ENCODE results near the gene SEC63.
A peak's percentile ranks its signal among the peaks of the same experiment; 100 is the strongest.
"Not testable (repeated sequence)": the region's sequence is repeated elsewhere in the genome, so short reads cannot be mapped to it uniquely, and the experiment has no call there.

The SEC63 gene

DNA sequence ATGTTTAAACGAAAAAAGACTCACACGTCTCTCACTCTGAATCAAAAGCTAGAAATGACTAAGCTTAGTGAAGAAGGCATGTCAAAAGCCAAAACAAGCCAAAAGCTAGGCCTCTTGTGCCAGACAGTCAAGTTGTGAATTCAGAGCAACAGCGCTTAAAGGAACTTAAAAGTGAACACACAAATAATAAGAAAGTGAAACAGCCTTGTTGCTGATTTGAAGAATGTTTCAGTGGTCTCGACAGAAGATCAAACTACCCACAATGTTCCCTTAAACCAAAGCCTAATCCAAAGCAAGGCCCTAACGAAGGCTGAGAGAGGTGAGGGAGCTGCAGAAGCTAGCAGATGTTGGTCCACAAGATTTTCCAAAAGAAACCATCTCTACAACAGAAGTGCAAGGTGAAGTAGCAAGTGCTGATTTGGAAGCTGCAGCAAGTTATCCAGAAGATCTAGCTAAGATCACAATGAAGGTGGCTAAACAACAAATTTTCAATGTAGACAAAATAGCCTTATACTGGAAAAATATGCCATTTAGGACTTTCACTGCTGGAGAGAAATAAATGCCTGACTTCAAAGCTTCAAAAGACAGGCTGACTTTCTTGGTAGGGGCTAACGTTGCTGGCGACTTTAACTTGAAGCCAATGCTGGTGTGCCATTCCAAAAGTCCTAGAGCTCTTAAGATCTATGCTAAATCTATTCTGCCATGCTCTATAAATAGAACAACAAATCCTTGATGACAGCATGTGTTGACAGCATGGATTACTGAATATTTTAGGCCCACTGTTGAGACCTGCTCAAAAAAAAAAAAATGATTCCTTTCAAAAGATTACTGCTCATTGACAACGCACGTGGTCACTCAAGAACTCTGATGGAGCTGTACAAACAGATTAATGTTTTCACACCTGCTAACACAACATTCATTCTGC is 40.3 kb downstream of the SEC63 start:
- DNase-seq, result no peak
- ATAC-seq, result no peak
- H3K4me1 Mint-ChIP-seq, result peaks cover 4% of the 10 kb centered on the region
- no peaks in the 10 kb centered on the region for H3K27me3 Mint-ChIP-seq
- no peaks in the 10 kb centered on the region for H3K9me3 Mint-ChIP-seq
- H3K27ac Mint-ChIP-seq, result peak overlapping the region; percentile 30 to 74
- no peak overlapping the region for H3K4me3 Mint-ChIP-seq

GRCh38 chr6:107916961-107917360 is 41.0 kb downstream of the SEC63 start:
- not testable (repeated sequence) for H3K27ac Mint-ChIP-seq

GRCh38 chr6:107911692-107912091 is 46.3 kb downstream of the SEC63 start:
- no peak for ATAC-seq
- H3K9me3 Mint-ChIP-seq, result no peaks in the 10 kb centered on the region
- peaks cover 4% of the 10 kb centered on the region for H3K4me1 Mint-ChIP-seq
- no peaks in the 10 kb centered on the region for H3K27me3 Mint-ChIP-seq
- no peak overlapping the region for H3K27ac Mint-ChIP-seq
- no peak for DNase-seq
- H3K4me3 Mint-ChIP-seq, result no peak overlapping the region

More at GRCh38 chr6:107916961-107917360, 41.0 kb downstream of the SEC63 start:
- ATAC-seq, H3K4me1 Mint-ChIP-seq, H3K4me3 Mint-ChIP-seq, H3K27me3 Mint-ChIP-seq, DNase-seq, H3K9me3 Mint-ChIP-seq: not testable (repeated sequence)

- Mint-ChIP-seq H3K4me3 (no peak overlapping the region), H3K27ac (no peak overlapping the region), H3K4me1 (no peaks in the 10 kb centered on the region), H3K27me3 (no peaks in the 10 kb centered on the region), H3K9me3 (peaks cover 0 to 6% of the 10 kb centered on the region in 2 donors)
- DNase-seq, result no peak
- no peak for ATAC-seq
Measured at GRCh38 chr6:107894809-107895396, 63.1 kb downstream of the SEC63 start.

GRCh38 chr6:107890431-107890830 is 67.6 kb downstream of the SEC63 start:
- H3K27ac Mint-ChIP-seq, DNase-seq, H3K4me1 Mint-ChIP-seq, ATAC-seq, H3K4me3 Mint-ChIP-seq, H3K27me3 Mint-ChIP-seq: not testable (repeated sequence)
- peaks cover 13 to 18% of the 10 kb centered on the region in 2 donors for H3K9me3 Mint-ChIP-seq

DNA sequence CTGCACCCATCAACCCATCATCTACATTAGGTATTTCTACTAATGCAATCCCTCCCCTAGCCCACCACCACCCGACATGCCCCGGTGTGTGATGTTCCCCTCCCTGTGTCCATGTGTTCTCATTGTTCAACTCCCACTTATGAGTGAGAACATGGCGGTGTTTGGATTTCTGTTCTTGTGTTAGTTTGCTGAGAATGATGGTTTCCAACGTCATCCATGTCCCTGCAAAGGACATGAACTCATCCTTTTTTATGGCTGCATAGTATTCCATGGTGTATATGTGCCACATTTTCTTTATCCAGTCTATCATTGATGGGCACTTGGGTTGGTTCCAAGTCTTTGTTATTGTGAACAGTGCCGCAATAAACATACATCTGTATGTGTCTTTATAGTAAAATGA is 72.1 kb downstream of the SEC63 start:
- not testable (repeated sequence) for H3K4me1 Mint-ChIP-seq, ATAC-seq, DNase-seq, H3K27ac Mint-ChIP-seq, H3K4me3 Mint-ChIP-seq, H3K27me3 Mint-ChIP-seq
- peaks cover 9 to 18% of the 10 kb centered on the region in 2 donors for H3K9me3 Mint-ChIP-seq

- DNase-seq (no peak), ATAC-seq (no peak)
- H3K4me1 Mint-ChIP-seq, result no peaks in the 10 kb centered on the region
- H3K27me3 Mint-ChIP-seq, result no peaks in the 10 kb centered on the region
- no peaks in the 10 kb centered on the region for H3K9me3 Mint-ChIP-seq
- no peak overlapping the region for H3K4me3 Mint-ChIP-seq
- H3K27ac Mint-ChIP-seq, result peak overlapping the region in 1 of 2 donors; percentile 10
Measured at GRCh38 chr6:107879941-107880340, 78.1 kb downstream of the SEC63 start.

DNA sequence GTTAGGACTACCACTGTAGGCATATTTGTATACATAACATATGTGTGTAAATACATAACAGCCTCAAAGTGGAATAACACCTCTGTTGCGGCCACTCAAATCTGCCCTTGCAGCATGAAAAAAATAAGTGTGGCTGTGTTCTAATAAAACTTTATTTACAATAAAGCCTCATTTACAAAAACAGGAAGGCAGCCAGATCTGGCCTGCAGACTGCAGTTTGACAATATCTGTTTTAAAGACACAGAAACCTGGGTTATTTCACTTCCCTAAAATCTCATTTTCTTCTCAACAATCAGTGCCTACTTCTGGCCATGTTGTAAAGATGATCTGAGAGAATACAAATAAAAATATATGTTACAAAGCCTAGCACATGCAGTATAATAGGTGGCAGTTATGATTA is 80.0 kb downstream of the SEC63 start:
- H3K27me3 Mint-ChIP-seq, result no peaks in the 10 kb centered on the region
- H3K4me3 Mint-ChIP-seq, result no peak overlapping the region
- H3K27ac Mint-ChIP-seq, result no peak overlapping the region
- DNase-seq (no peak), ATAC-seq (no peak)
- H3K9me3 Mint-ChIP-seq, result no peaks in the 10 kb centered on the region
- H3K4me1 Mint-ChIP-seq, result no peaks in the 10 kb centered on the region

DNA sequence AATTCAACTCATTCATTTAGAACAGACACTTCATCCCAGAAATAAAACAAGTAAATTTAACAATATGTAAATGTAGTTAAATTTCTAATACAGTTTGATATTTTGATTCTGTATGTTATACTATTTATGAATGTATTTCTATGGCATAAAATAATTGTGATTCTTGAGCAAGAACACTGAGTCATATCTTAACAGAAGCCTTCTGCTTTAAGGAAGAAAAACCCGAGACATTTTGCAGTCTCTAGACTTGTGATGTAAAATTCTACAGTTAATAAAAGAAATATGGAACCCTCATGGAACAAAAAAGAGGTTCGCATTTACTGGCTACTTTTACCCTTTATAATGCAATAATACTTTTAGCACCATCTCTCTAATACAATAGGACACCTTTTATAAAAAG is 86.0 kb downstream of the SEC63 start:
- H3K4me3 Mint-ChIP-seq, result no peak overlapping the region
- no peaks in the 10 kb centered on the region for H3K9me3 Mint-ChIP-seq
- H3K27ac Mint-ChIP-seq, result peak overlapping the region in 1 of 2 donors; percentile 35
- DNase-seq, result no peak
- peaks cover 27% of the 10 kb centered on the region for H3K4me1 Mint-ChIP-seq
- no peak for ATAC-seq
- no peaks in the 10 kb centered on the region for H3K27me3 Mint-ChIP-seq

- not testable (repeated sequence) for DNase-seq, H3K27me3 Mint-ChIP-seq, H3K9me3 Mint-ChIP-seq, ATAC-seq, H3K4me3 Mint-ChIP-seq
- Mint-ChIP-seq H3K4me1 (peaks cover 31% of the 10 kb centered on the region), H3K27ac (peak overlapping the region in 1 of 2 donors; percentile 35)
Measured at GRCh38 chr6:107871512-107871911, 86.5 kb downstream of the SEC63 start.

DNA sequence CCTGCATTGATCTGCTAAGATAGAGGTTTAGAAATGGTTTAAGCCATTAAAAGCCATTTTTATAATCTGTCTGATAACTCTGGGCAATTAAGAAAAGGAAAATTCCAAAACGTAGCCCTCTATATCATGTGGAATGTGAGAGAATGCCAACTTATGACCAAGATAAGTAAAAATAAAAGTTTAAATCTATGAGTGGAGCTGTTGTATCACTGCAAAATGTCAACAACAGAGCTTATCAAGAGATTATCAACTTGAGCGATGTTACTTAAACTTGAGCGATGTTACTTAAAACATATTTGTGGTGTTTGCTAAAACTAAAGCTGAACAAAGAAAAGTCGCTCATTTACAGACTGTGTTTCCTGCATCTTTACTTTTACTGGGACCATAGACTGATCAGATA is 87.0 kb downstream of the SEC63 start:
- peak overlapping the region in 1 of 2 donors; percentile 34 for H3K27ac Mint-ChIP-seq

GRCh38 chr6:107870381-107870780 is 87.6 kb downstream of the SEC63 start:
- Mint-ChIP-seq H3K27ac (no peak overlapping the region), H3K27me3 (no peaks in the 10 kb centered on the region), H3K4me1 (peaks cover 32% of the 10 kb centered on the region), H3K9me3 (no peaks in the 10 kb centered on the region), H3K4me3 (no peak overlapping the region)
- peak; percentile 69 for ATAC-seq
- DNase-seq, result no peak

More for the DNA sequence above, 87.0 kb downstream of the SEC63 start:
- Mint-ChIP-seq H3K27me3 (no peaks in the 10 kb centered on the region), H3K4me1 (peaks cover 32% of the 10 kb centered on the region), H3K9me3 (no peaks in the 10 kb centered on the region), H3K4me3 (no peak overlapping the region)
- DNase-seq, result no peak
- no peak for ATAC-seq

- Mint-ChIP-seq H3K9me3 (no peaks in the 10 kb centered on the region), H3K27ac (peak overlapping the region in 1 of 2 donors; percentile 38), H3K27me3 (no peaks in the 10 kb centered on the region), H3K4me3 (no peak overlapping the region), H3K4me1 (peaks cover 32% of the 10 kb centered on the region)
- DNase-seq (no peak), ATAC-seq (no peak)
Measured at GRCh38 chr6:107869871-107870270, 88.1 kb downstream of the SEC63 start.

DNA sequence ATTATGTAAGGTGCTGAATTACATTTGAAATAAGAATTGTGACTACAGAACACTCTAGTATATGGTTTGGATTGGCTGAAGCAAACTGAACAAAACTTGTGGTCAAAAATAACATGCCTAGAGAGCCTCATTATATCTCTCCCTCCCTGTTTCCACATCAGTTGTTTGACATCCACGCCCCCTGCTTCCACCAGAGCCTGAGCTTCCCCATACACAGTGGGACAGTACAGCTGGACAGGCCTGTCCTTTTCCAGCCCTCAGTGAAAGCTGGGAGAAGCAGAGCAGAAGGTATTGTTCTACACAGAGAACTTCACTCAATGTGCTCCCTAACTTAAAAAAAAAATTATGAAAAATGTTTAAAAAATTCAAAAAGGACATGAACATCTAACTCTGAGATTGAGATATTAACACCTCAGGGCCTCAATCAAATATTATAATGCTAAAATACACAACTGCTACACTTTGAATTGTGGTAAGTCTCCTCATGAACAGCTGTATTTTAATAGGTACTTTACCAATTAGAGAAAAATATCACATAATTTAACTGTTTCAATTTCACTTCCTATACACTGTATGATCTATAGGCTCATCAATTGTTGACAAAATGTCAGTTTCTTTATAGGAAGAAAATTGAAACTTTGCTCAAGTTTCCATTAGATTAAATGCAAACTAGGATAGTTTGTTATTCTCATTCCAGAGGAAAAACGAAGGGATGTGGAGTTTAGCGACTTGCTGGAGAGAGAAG is 89.0 kb downstream of the SEC63 start:
- no peak overlapping the region for H3K27ac Mint-ChIP-seq
- DNase-seq, result no peak
- H3K4me1 Mint-ChIP-seq, result peaks cover 32% of the 10 kb centered on the region
- H3K27me3 Mint-ChIP-seq, result no peaks in the 10 kb centered on the region
- H3K9me3 Mint-ChIP-seq, result no peaks in the 10 kb centered on the region
- no peak for ATAC-seq
- H3K4me3 Mint-ChIP-seq, result no peak overlapping the region

- H3K4me3 Mint-ChIP-seq, result no peak overlapping the region
- peaks cover 32% of the 10 kb centered on the region for H3K4me1 Mint-ChIP-seq
- DNase-seq (no peak), ATAC-seq (peak; percentile 43)
- H3K27me3 Mint-ChIP-seq, result no peaks in the 10 kb centered on the region
- H3K27ac Mint-ChIP-seq, result no peak overlapping the region
- no peaks in the 10 kb centered on the region for H3K9me3 Mint-ChIP-seq
Measured at GRCh38 chr6:107867302-107867615, 90.7 kb downstream of the SEC63 start.

Data from stimulated activated naive CD8-positive, alpha-beta T cell treated with anti-CD3 and anti-CD28 coated beads, Interleukin-15, amount 100 ng/mL, for 72 hours (primary cell).